SK-N-SH (cell line): ENCODE data around the gene PCNX3. TPM values are rescaled to one million over a fixed set of nuclear protein-coding genes. Genes with fewer than 3 reads are reported as not detected.

Source experiments
- CTCF ChIA-PET: fragments of 300-600, 350-600 bp; formaldehyde crosslinking; extraction: SDS; loops from one replicate; lab custom pipeline; 2021; lab: Yijun Ruan, JAX
- POLR2A ChIA-PET: fragments of 350-600 bp; sonication (Branson Sonifier 250); formaldehyde crosslinking; extraction: SDS; loops from one replicate; lab custom pipeline; 2020; ENCODE audit warnings: antibody characterized with exemption, inconsistent platforms; lab: Yijun Ruan, JAX
- DNase-seq: peaks from one replicate; pipeline ENCODE4 v3.0.0; 2012
- H2AFZ ChIP-seq: fragments of 200-600 bp; sonication (generic); 2 replicates; pipeline ENCODE4 v1.8.1; 2016; ENCODE audit warnings: antibody characterized with exemption, mild to moderate bottlenecking, low read depth
- H3F3A ChIP-seq: fragments of 200-600 bp; sonication (generic); replicated peaks from 2 replicates; pipeline ENCODE3; 2016; ENCODE audit warnings: antibody characterized with exemption, mild to moderate bottlenecking; ENCODE audit not compliant: insufficient read depth
- H3K27ac ChIP-seq, 2 experiments: fragments of 200-500 bp in 1 of 2; fragments of 200-600 bp in 1 of 2; sonication (Bioruptor generic) in 1 of 2; sonication (generic), shearing (Covaris generic) in 1 of 2; 2 replicates each; pipeline versions ENCODE4 v1.5.1 to v1.6.1; 2014 to 2016; ENCODE audit warnings: low read depth in 2 of 2, inconsistent platforms in 1 of 2, low read length in 1 of 2, mild to moderate bottlenecking in 1 of 2, mixed read lengths in 1 of 2
- H3K27me3 ChIP-seq: fragments of 200-600 bp; sonication (generic), shearing (Covaris generic); 2 replicates; pipeline ENCODE4 v1.6.1; 2016; ENCODE audit warnings: mixed run types; ENCODE audit not compliant: insufficient read depth
- H3K36me3 ChIP-seq, 2 experiments: fragments of 200-500 bp in 1 of 2; fragments of 200-600 bp in 1 of 2; sonication (Bioruptor generic) in 1 of 2; sonication (generic) in 1 of 2; replicated peaks in 1 of 2; 2 replicates each; pipeline versions ENCODE3 to v1.5.1; 2014 to 2016; ENCODE audit warnings: low read length in 1 of 2, mild to moderate bottlenecking in 1 of 2; ENCODE audit not compliant: insufficient read depth in 2 of 2, control insufficient read depth in 1 of 2
- H3K4me1 ChIP-seq, 2 experiments: fragments of 200-500 bp in 1 of 2; fragments of 200-600 bp in 1 of 2; sonication (Bioruptor generic) in 1 of 2; sonication (generic), shearing (Covaris generic) in 1 of 2; 2 replicates each; pipeline versions ENCODE4 v1.5.1 to v1.6.1; 2014 to 2016; ENCODE audit warnings: low read depth in 1 of 2, low read length in 1 of 2, mixed run types in 1 of 2; ENCODE audit not compliant: insufficient read depth in 2 of 2, control insufficient read depth in 1 of 2
- H3K4me2 ChIP-seq: fragments of 200-600 bp; sonication (generic), shearing (Covaris generic); 2 replicates; pipeline ENCODE4 v1.6.1; 2017; ENCODE audit warnings: mixed run types
- H3K4me3 ChIP-seq, 2 experiments: fragments of 200-500 bp in 1 of 2; fragments of 200-600 bp in 1 of 2; sonication (Bioruptor generic) in 1 of 2; sonication (generic), shearing (Covaris generic) in 1 of 2; 2 replicates each; pipeline versions ENCODE4 v1.5.1 to v1.8.1; 2014 to 2016; ENCODE audit warnings: low read depth in 2 of 2, inconsistent platforms in 1 of 2, low read length in 1 of 2, mild to moderate bottlenecking in 1 of 2, mixed read lengths in 1 of 2, moderate library complexity in 1 of 2
- H3K79me2 ChIP-seq: fragments of 200-600 bp; sonication (generic); 2 replicates; pipeline ENCODE4 v1.8.1; 2017; ENCODE audit warnings: mild to moderate bottlenecking; ENCODE audit not compliant: insufficient read depth
- H3K9ac ChIP-seq: fragments of 200-600 bp; sonication (generic); 2 replicates; pipeline ENCODE4 v1.6.1; 2017; ENCODE audit warnings: mixed run types
- H3K9me2 ChIP-seq: fragments of 200-600 bp; sonication (generic); 2 replicates; pipeline ENCODE4 v1.6.1; 2017; ENCODE audit warnings: mixed run types
- H3K9me3 ChIP-seq: fragments of 200-600 bp; sonication (generic); 2 replicates; pipeline ENCODE4 v1.6.1; 2017; ENCODE audit warnings: mixed run types, mild to moderate bottlenecking, moderate library complexity
- H4K20me1 ChIP-seq: fragments of 200-600 bp; sonication (generic); 2 replicates; pipeline ENCODE4 v1.6.1; 2017; ENCODE audit warnings: mild to moderate bottlenecking, mixed run types; ENCODE audit not compliant: insufficient read depth
- ELF1 ChIP-seq: IDR thresholded peaks from 2 replicates; pipeline ENCODE4 v1.4.0; 2012
- EP300 ChIP-seq, 2 experiments: IDR thresholded peaks; 2 replicates each; pipeline versions ENCODE4 v1.4.0 to v1.6.1; 2012; ENCODE audit warnings: borderline replicate concordance in 1 of 2, low read depth in 1 of 2, low read length in 1 of 2
- EZH2phosphoT487 ChIP-seq: fragments of 200-600 bp; sonication (generic); IDR thresholded peaks from 2 replicates; pipeline ENCODE4 v1.6.1; 2017; ENCODE audit warnings: low read depth, mixed run types, mild to moderate bottlenecking, antibody characterized with exemption, moderate library complexity, borderline replicate concordance
- FOSL2 ChIP-seq: IDR thresholded peaks from 2 replicates; pipeline ENCODE4 v1.4.0; 2012; ENCODE audit warnings: low read depth, mild to moderate bottlenecking, moderate library complexity, borderline replicate concordance
- GATA2 ChIP-seq: sonication (generic); formaldehyde crosslinking; IDR thresholded peaks from 2 replicates; pipeline ENCODE4 v1.5.0; 2020; ENCODE audit warnings: mild to moderate bottlenecking, missing genetic modification reagents
- IRF3 ChIP-seq: fragments of 150-350 bp; IDR thresholded peaks from 2 replicates; pipeline ENCODE4 v1.6.1; 2016; ENCODE audit warnings: mild to moderate bottlenecking, low read depth, low read length
- MEF2A ChIP-seq: IDR thresholded peaks from 2 replicates; pipeline ENCODE4 v1.4.0; 2012; ENCODE audit warnings: low read depth, borderline replicate concordance
- MXI1 ChIP-seq: IDR thresholded peaks from 2 replicates; pipeline ENCODE4 v1.6.1; 2012; ENCODE audit warnings: mild to moderate bottlenecking, low read depth, low read length, improper control_type of control experiment
- NRF1 ChIP-seq: IDR thresholded peaks from 2 replicates; pipeline ENCODE4 v1.6.1; 2012; ENCODE audit warnings: low read depth, mild to moderate bottlenecking, low read length
- RAD21 ChIP-seq: IDR thresholded peaks from 2 replicates; pipeline ENCODE4 v1.6.1; 2012; ENCODE audit warnings: mild to moderate bottlenecking, low read length
- RFX5 ChIP-seq: IDR thresholded peaks from 2 replicates; pipeline ENCODE4 v1.6.1; 2012; ENCODE audit warnings: mild to moderate bottlenecking, improper control_type of control experiment, low read length
- TAF1 ChIP-seq: IDR thresholded peaks from 2 replicates; pipeline ENCODE4 v1.6.1; 2012; ENCODE audit warnings: low read depth, mild to moderate bottlenecking, low read length, moderate library complexity, borderline replicate concordance
- TCF12 ChIP-seq: IDR thresholded peaks from 2 replicates; pipeline ENCODE4 v1.4.0; 2012
- USF1 ChIP-seq: IDR thresholded peaks from 2 replicates; pipeline ENCODE4 v1.4.0; 2012; ENCODE audit warnings: low read depth, borderline replicate concordance
- USF2 ChIP-seq: fragments of 150-350 bp; IDR thresholded peaks from 2 replicates; pipeline ENCODE4 v1.6.1; 2017; ENCODE audit warnings: antibody characterized with exemption, low read length, low read depth, borderline replicate concordance
- YY1 ChIP-seq: IDR thresholded peaks from 2 replicates; pipeline ENCODE4 v1.4.0; 2012; ENCODE audit warnings: low read depth, mild to moderate bottlenecking
- WGBS: methylation state at CpG from one replicate; pipeline ENCODE4 v1.1.6; 2017; ENCODE audit warnings: low lambda C conversion rate; 5-methylcytosine and 5-hydroxymethylcytosine counted together
- polyA plus RNA-seq, 3 experiments: library from polyadenylated mRNA; depleted of rRNA; stranded (reverse); fragments of >200 nt; gene quantifications; 2 replicates each; pipeline ENCODE4 v1.2.3, GENCODE V29; 2012
- TF ChIP-seq, protein P1 (sequence below): IDR thresholded peaks from 2 replicates; pipeline ENCODE4 v1.4.0; 2012; ENCODE audit warnings: low read depth
- TF ChIP-seq, protein P2 (sequence below): IDR thresholded peaks from 2 replicates; pipeline ENCODE4 v1.6.1; 2012; ENCODE audit warnings: mild to moderate bottlenecking, low read depth, low read length, moderate library complexity

Gene PCNX3
- polyA plus RNA-seq, 1 of the 3 experiments (the other 2 are of a cell fraction): 33.7 TPM

DNA sequence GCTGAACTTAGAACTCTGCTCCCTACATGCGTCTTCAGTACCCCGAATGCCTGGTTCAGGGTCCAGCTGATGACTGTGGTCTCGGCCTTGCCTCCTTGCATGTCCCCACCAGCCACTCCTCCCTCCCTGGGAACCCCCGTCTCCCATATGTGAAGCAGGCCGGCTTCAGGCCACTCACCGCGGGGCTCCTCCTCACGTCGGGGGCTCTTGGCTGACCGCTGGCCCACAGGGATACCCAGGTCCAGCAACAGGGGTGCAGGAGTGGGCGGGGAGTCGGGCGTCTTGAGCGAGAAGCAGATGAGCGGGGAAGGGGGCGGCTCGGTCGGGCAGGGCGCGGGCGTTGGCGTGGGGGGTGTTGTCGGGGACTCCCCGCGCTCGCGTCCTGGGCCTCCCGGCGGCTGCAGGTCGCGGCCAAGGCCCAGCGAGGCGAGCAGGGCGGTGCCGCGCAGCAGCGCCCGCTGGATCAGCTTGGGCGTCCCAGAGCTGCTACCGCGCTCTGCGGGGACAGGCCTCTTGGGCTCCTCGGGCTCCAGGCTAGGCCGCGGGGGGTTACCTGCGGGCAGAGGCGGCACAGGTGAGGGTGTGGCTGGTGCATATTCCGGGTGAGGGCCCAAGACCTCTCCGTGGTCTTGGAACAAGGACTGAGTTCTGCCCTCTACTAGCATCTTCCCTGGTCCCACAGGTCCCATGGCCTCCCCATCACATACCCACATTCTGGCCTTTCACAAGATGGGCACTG, 16.2 kb upstream of the PCNX3 start:
- Histone ChIP-seq H3K4me1 (no peaks in the 10 kb centered on the region; a peak in 1 of 4 replicates), H2AFZ (no peak overlapping the region), H3K4me2 (no peak overlapping the region), H3K27ac (no peak overlapping the region), H3K36me3 (peaks cover 23 to 29% of the 10 kb centered on the region in 2 experiments), H4K20me1 (no peaks in the 10 kb centered on the region), H3K79me2 (no peaks in the 10 kb centered on the region), H3K9me3 (no peaks in the 10 kb centered on the region), H3F3A (peaks cover 3% of the 10 kb centered on the region), H3K9me2 (no peaks in the 10 kb centered on the region), H3K27me3 (no peaks in the 10 kb centered on the region), H3K9ac (no peak overlapping the region), H3K4me3 (no peak overlapping the region)
- POLR2A ChIA-PET: interaction anchor here (0.8 to 0.9 kb wide), 2 partner anchors 8 to 16 kb away, joined by 3 read pairs; partner anchors contain the start of gene PCNX3
- no peak for DNase-seq
- WGBS: 96% methylated on average over 29 of the region's 49 CpGs
- CTCF ChIA-PET: interaction anchor here (0.6 to 1.2 kb wide), 3 partner anchors 10 to 25 kb away, joined by 3 read pairs; partner anchors contain the start of gene EHBP1L1
- TF ChIP-seq, protein P1, sequence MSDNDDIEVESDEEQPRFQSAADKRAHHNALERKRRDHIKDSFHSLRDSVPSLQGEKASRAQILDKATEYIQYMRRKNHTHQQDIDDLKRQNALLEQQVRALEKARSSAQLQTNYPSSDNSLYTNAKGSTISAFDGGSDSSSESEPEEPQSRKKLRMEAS: no peak
- TF ChIP-seq RAD21: no peak
- no peak for TF ChIP-seq EZH2phosphoT487
- no peak for TF ChIP-seq USF1
- TF ChIP-seq MEF2A: no peak
- no peak for TF ChIP-seq EP300 (IDR thresholded peaks at IDR 0.05; ENCODE audit: borderline replicate concordance in 1 of 2, low read depth in 1 of 2, low read length in 1 of 2)
- no peak for TF ChIP-seq NRF1
- TF ChIP-seq GATA2 (CRISPR knock-in tag): no peak
- no peak for TF ChIP-seq TCF12
- no peak for TF ChIP-seq USF2
- TF ChIP-seq MXI1: no peak
- no peak for TF ChIP-seq RFX5
- TF ChIP-seq, protein P2, sequence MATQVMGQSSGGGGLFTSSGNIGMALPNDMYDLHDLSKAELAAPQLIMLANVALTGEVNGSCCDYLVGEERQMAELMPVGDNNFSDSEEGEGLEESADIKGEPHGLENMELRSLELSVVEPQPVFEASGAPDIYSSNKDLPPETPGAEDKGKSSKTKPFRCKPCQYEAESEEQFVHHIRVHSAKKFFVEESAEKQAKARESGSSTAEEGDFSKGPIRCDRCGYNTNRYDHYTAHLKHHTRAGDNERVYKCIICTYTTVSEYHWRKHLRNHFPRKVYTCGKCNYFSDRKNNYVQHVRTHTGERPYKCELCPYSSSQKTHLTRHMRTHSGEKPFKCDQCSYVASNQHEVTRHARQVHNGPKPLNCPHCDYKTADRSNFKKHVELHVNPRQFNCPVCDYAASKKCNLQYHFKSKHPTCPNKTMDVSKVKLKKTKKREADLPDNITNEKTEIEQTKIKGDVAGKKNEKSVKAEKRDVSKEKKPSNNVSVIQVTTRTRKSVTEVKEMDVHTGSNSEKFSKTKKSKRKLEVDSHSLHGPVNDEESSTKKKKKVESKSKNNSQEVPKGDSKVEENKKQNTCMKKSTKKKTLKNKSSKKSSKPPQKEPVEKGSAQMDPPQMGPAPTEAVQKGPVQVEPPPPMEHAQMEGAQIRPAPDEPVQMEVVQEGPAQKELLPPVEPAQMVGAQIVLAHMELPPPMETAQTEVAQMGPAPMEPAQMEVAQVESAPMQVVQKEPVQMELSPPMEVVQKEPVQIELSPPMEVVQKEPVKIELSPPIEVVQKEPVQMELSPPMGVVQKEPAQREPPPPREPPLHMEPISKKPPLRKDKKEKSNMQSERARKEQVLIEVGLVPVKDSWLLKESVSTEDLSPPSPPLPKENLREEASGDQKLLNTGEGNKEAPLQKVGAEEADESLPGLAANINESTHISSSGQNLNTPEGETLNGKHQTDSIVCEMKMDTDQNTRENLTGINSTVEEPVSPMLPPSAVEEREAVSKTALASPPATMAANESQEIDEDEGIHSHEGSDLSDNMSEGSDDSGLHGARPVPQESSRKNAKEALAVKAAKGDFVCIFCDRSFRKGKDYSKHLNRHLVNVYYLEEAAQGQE: no peak
- no peak for TF ChIP-seq TAF1
- no peak for TF ChIP-seq ELF1
- TF ChIP-seq YY1: no peak
- TF ChIP-seq IRF3: no peak
- TF ChIP-seq FOSL2: no peak
